ENCODE measurements around the gene FZD2.

FZD2 gene

GRCh38 chr17:44607836-44608690 lies 50.8 kb downstream of the FZD2 start:
- no peak for DNase-seq (ENCODE audit: low spot score)

GRCh38 chr17:44608727-44609435 lies 51.6 kb downstream of the FZD2 start:
- no peak for DNase-seq (ENCODE audit: low spot score)

DNA sequence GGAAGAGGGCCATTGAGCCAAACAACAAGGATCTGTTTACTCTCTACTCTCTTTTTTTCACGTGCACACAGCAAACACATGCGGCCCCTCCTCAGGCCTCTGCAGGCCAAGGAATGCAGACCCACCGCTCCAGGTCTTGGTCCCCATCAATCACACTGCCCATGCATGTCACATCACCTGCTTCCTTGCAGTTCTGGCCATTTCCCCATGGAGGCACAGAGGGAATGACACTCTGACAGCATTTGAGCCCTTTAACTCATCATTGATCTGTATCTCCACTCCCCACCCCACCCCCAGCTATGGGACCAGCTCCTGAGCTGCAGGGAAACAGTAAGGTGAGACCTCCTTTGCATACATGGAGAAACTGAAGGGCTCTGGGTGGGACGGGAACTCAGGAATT lies 53.0 kb downstream of the FZD2 start:
- no peak for DNase-seq (ENCODE audit: low spot score)
